Nephron (organoid): ENCODE data around the gene CDH4.

Source experiments
- H3K27ac Mint-ChIP-seq, 3 experiments: 2 replicates each; pipeline ENCODE4 v1.8.0; 2020; ENCODE audit warnings: mixed read lengths in 3 of 3, mild to moderate bottlenecking in 2 of 3, moderate library complexity in 1 of 3
- H3K27me3 Mint-ChIP-seq: 2 replicates; pipeline ENCODE4 v1.8.0; 2021; ENCODE audit warnings: low read depth, mild to moderate bottlenecking, moderate library complexity, mixed read lengths
- H3K36me3 Mint-ChIP-seq: 2 replicates; pipeline ENCODE4 v1.8.0; 2020; ENCODE audit warnings: low read depth, mixed read lengths
- H3K4me1 Mint-ChIP-seq: 2 replicates; pipeline ENCODE4 v1.8.0; 2020; ENCODE audit warnings: mixed read lengths
- H3K4me3 Mint-ChIP-seq, 3 experiments: 2 replicates each; pipeline ENCODE4 v1.8.0; 2020; ENCODE audit warnings: mild to moderate bottlenecking in 3 of 3, mixed read lengths in 3 of 3, moderate library complexity in 2 of 3
- H3K9me3 Mint-ChIP-seq: 2 replicates; pipeline ENCODE4 v1.8.0; 2020; ENCODE audit warnings: mixed read lengths
- TF ChIP-seq, protein P1 (sequence below), 3 experiments: fragments of 200-600 bp; sonication (generic); IDR thresholded peaks; one replicate each; pipeline ENCODE4 v1.5.0; 2021; ENCODE audit warnings: antibody characterized with exemption in 3 of 3; ENCODE audit not compliant: unreplicated experiment in 3 of 3

CDH4 gene

DNA sequence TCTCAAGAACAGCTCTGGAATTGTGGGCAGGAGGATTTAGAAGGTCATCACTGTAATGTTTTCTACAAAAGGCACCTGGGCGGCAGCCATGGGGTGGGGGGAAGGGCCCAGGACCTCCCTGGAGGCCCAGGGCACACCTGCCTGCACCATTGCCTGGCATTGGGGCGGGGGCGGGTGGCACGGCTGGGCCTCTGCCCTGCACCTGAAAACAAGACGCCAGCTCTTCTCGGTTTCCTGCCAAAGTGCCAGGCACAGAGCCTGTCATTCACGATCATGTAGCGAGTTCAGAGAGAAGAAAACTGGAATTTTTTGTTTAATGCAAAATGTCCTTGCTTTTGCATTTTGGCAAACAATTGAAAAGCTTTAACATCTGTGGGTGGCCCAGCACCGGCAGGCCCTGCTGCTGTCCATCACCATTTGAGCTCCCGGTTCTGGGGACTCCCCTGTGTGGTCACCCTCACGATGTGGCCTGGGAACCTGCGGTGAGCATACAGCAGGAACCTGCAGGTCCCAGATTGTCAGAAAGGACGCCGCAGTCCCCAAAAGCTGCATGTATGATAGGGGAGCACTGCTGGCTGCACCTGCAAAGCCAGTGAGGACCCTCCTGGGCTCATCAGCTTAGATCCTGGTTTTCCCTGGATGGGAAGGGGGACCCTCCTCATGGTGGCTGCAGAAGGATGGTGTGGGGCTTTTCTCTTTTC lies 262.9 kb downstream of the CDH4 start:
- H3K27ac Mint-ChIP-seq = peak overlapping the region; percentile 14 to 69 (median 53)
- H3K9me3 Mint-ChIP-seq = no peaks in the 10 kb centered on the region
- peaks cover 31% of the 10 kb centered on the region for H3K27me3 Mint-ChIP-seq
- H3K4me1 Mint-ChIP-seq = peaks cover 4% of the 10 kb centered on the region
- H3K4me3 Mint-ChIP-seq = no peak overlapping the region
- TF ChIP-seq, protein P1, sequence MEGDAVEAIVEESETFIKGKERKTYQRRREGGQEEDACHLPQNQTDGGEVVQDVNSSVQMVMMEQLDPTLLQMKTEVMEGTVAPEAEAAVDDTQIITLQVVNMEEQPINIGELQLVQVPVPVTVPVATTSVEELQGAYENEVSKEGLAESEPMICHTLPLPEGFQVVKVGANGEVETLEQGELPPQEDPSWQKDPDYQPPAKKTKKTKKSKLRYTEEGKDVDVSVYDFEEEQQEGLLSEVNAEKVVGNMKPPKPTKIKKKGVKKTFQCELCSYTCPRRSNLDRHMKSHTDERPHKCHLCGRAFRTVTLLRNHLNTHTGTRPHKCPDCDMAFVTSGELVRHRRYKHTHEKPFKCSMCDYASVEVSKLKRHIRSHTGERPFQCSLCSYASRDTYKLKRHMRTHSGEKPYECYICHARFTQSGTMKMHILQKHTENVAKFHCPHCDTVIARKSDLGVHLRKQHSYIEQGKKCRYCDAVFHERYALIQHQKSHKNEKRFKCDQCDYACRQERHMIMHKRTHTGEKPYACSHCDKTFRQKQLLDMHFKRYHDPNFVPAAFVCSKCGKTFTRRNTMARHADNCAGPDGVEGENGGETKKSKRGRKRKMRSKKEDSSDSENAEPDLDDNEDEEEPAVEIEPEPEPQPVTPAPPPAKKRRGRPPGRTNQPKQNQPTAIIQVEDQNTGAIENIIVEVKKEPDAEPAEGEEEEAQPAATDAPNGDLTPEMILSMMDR (IDR thresholded peaks at IDR 0.05; ENCODE audit: unreplicated experiment in 3 of 3) = no peak
- no peaks in the 10 kb centered on the region for H3K36me3 Mint-ChIP-seq

DNA sequence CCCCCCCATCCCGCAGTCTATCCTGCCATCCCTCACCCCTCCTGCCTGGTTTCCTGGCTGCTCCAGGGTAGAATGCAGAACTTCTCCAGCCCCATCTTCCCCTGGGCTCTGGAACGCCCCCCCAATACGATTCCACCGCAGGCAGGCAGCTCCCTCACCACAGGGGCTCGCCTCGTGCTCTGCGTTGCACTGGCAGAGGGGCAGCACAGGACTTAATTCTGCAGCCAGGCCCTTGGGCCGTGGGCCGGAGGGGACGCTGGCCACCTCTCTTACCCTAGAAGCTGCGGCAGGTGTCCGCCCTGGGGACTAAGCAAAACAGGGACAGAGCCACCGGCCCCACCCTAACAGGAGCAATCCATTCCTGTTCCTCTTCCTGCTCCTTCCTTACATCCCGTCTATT lies 263.9 kb downstream of the CDH4 start:
- Mint-ChIP-seq H3K4me1 (peaks cover 4% of the 10 kb centered on the region), H3K27me3 (peaks cover 28% of the 10 kb centered on the region), H3K27ac (no peak overlapping the region), H3K36me3 (no peaks in the 10 kb centered on the region), H3K9me3 (no peaks in the 10 kb centered on the region), H3K4me3 (peak overlapping the region in 1 of 3 experiments; percentile 17)
- TF ChIP-seq, protein P1 (IDR thresholded peaks at IDR 0.05; ENCODE audit: unreplicated experiment in 3 of 3) = no peak

DNA sequence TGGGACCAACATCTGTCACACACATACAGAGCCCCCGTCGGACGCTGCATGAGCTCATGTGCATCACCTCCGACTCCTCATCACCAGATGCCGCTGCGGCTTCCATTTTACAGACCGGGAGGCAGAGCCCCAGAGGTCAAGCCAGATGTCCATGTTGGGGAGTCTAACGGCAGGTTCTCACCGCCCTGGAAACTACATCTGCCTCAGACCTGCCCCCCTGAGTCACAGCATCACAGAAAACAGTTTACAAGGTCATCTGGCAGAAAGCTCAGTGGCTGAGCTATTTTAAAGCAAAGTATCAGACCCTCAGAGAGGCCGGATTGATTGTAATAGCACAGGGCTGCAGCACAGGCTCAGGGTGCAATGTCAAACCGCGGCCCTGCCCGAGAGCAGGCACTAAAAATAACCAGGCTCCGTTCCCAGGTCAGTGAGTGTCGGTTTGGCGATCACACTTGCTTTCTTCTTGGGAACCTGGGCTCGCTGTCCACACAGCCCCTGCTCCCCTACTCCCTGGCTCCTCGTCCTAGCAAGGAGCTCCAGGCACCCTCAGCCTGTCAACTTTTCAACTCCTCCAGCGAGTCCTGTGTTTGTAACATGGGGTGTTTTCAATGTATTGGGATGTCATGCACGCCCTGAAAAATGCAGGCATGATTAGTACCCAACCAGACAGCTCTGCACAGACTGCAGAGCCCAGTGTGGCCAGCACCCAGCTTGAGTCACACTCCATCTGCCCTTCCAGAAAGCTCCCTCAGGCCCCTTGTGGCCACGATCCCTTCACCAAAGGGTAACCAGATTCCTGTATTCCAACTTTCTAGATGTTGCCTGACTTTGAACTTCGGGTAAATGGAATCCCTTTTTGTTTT lies 264.5 kb downstream of the CDH4 start:
- Mint-ChIP-seq H3K4me3 (peak overlapping the region in 1 of 3 experiments; percentile 17), H3K36me3 (no peaks in the 10 kb centered on the region), H3K27ac (no peak overlapping the region), H3K9me3 (no peaks in the 10 kb centered on the region), H3K4me1 (peaks cover 4% of the 10 kb centered on the region), H3K27me3 (peaks cover 30% of the 10 kb centered on the region)
- TF ChIP-seq, protein P1 (IDR thresholded peaks at IDR 0.05; ENCODE audit: unreplicated experiment in 3 of 3) = no peak

DNA sequence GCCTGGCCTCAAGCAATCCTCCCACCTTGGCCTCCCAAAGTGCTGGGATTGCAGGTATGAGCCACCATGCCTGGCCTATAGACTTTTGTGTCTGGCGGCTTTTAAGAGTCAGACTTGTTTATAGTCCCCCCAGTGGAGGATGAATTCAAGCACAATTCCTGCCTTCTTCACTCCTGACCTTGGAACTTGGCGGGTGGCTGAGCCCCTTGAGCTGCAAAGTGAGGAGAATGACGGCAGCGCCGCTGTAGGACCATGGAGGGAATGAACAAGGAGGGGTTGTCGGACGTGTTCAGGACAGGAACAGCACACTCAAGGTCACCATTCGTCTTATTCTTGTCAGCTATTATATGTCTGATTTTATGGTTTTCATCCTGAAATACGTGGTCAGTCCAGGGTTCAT lies 265.4 kb downstream of the CDH4 start:
- no peak overlapping the region for H3K27ac Mint-ChIP-seq
- TF ChIP-seq, protein P1 (IDR thresholded peaks at IDR 0.05; ENCODE audit: unreplicated experiment in 3 of 3) = no peak
- H3K27me3 Mint-ChIP-seq = peaks cover 27% of the 10 kb centered on the region
- H3K9me3 Mint-ChIP-seq = no peaks in the 10 kb centered on the region
- peaks cover 4% of the 10 kb centered on the region for H3K4me1 Mint-ChIP-seq
- no peak overlapping the region for H3K4me3 Mint-ChIP-seq
- no peaks in the 10 kb centered on the region for H3K36me3 Mint-ChIP-seq

DNA sequence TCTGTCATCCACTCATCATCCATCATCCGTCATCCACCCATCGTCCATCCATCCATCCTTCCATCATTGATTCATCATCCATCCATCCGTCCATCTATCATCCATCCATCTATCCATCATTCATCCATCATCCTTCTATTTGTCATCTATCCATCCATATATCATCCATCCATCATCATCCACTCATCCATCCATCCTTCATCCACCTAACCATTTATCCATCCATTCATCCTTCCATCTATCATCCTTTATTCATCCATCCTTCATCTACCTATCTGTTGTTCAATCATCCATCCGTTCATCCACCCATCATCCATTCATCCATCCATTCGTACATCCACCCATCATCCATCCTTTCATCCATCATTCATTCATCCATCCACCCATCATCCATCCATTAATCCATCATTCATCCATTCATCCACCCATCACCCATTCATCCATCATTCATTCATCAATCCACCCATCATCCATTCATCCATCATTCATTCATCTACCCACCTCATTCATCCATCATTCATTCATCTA lies 266.4 kb downstream of the CDH4 start:
- TF ChIP-seq, protein P1 (IDR thresholded peaks at IDR 0.05; ENCODE audit: unreplicated experiment in 3 of 3) = no peak
- Mint-ChIP-seq H3K9me3 (no peaks in the 10 kb centered on the region), H3K27ac (no peak overlapping the region), H3K4me1 (peaks cover 4% of the 10 kb centered on the region), H3K36me3 (no peaks in the 10 kb centered on the region), H3K4me3 (no peak overlapping the region), H3K27me3 (peaks cover 31% of the 10 kb centered on the region)
